ENCODE measurements around the gene RTL1.

The RTL1 gene

GRCh38 chr14:100836941-100837804, 66.3 kb downstream of the RTL1 start:
- FAIRE-seq (no peak), DNase-seq (ENCODE audit: insufficient read length, low spot score) (no peak)

GRCh38 chr14:100836311-100836805, 67.2 kb downstream of the RTL1 start:
- DNase-seq (ENCODE audit: insufficient read length, low spot score) (no peak), FAIRE-seq (no peak)

- FAIRE-seq (no peak), DNase-seq (ENCODE audit: insufficient read length, low spot score) (no peak)
Measured at GRCh38 chr14:100835548-100836310, 67.8 kb downstream of the RTL1 start.

- DNase-seq (ENCODE audit: insufficient read length, low spot score) (no peak), FAIRE-seq (no peak)
Measured at GRCh38 chr14:100834794-100835547, 68.6 kb downstream of the RTL1 start.

- FAIRE-seq (no peak), DNase-seq (ENCODE audit: insufficient read length, low spot score) (no peak)
Measured at GRCh38 chr14:100834082-100834793, 69.3 kb downstream of the RTL1 start.

GRCh38 chr14:100832311-100832960, 71.1 kb downstream of the RTL1 start:
- FAIRE-seq = no peak
- no peak for DNase-seq (ENCODE audit: insufficient read length, low spot score)

GRCh38 chr14:100830681-100831080, 72.8 kb downstream of the RTL1 start:
- DNase-seq (ENCODE audit: insufficient read length, low spot score) (no peak), FAIRE-seq (no peak)
